Gastrocnemius medialis (tissue), 4 donors: ENCODE results near the gene AKAP13.

Source experiments
- CTCF ChIP-seq, 5 experiments: fragments of 450-650 bp in 3 of 5; fragments of 200-600 bp in 2 of 5; sonication (generic) in 2 of 5; IDR thresholded peaks in 4 of 5; conservative IDR thresholded peaks in 1 of 5; 1 replicate in 4 of 5; 2 replicates in 1 of 5; pipeline ENCODE4 v1.5.1; 2016 to 2019; ENCODE audit warnings: antibody characterized with exemption in 5 of 5, mild to moderate bottlenecking in 3 of 5, moderate library complexity in 3 of 5
- POLR2A ChIP-seq, 2 donors: fragments of 450-650 bp; IDR thresholded peaks; one replicate each; pipeline ENCODE4 v1.6.1; 2017; ENCODE audit warnings: antibody characterized with exemption in 2 of 2, mild to moderate bottlenecking in 2 of 2, moderate library complexity in 2 of 2

GRCh38 chr15:85607842-85608241 is 227.4 kb downstream of the AKAP13 start:
- TF ChIP-seq CTCF (IDR thresholded peaks at IDR 0.05 in 4 of 5, conservative IDR thresholded peaks at IDR 0.05 in 1 of 5) = no peak
- no peak for TF ChIP-seq POLR2A (IDR thresholded peaks at IDR 0.05)
